A549 (cell line): ENCODE results near the gene PALM3. TPM values are rescaled to one million over a fixed set of nuclear protein-coding genes. Genes with fewer than 3 reads are reported as not detected.

Experiments
- ATAC-seq, 2 experiments: fragments of 200-7000 bp in 1 of 2; fragments of >200 bp in 1 of 2; cut with Nextera tagmentation in 1 of 2; cut with Tn5 transposase in 1 of 2; 3 replicates each; pipeline versions ENCODE4 v1.8.0 to v1.9.1; 2018 to 2020; ENCODE audit warnings: mild to moderate bottlenecking in 1 of 2, moderate library complexity in 1 of 2
- CTCF ChIA-PET: fragments of 300-600 bp; sonication (Branson Sonifier 250); formaldehyde crosslinking; extraction: SDS; loops from one replicate; lab custom pipeline; 2021; ENCODE audit warnings: antibody characterized with exemption, inconsistent platforms; lab: Yijun Ruan, JAX
- POLR2A ChIA-PET: fragments of 350-600 bp; formaldehyde crosslinking; extraction: SDS; loops from one replicate; lab custom pipeline; 2021; ENCODE audit warnings: antibody characterized with exemption, inconsistent platforms; lab: Yijun Ruan, JAX
- DNase-seq, 2 experiments: peaks; one replicate each; pipeline versions ENCODE4 v3.0.0 to v3.0.0-alpha.2; 2011 to 2016; ENCODE audit warnings: low read depth in 1 of 2, low spot score in 1 of 2
- FAIRE-seq: peaks from 2 replicates; lab custom pipeline; 2011; peaks lifted over from hg19 to GRCh38; lab: Jason Lieb, UNC
- H3K27ac ChIP-seq, 2 experiments: fragments of >200 bp; sonication (Bioruptor Twin); formaldehyde crosslinking; 3 replicates each; pipeline ENCODE4 v1.5.1; 2016 to 2017
- H3K4me1 ChIP-seq: fragments of >200 bp; sonication (Bioruptor Twin); formaldehyde crosslinking; 3 replicates; pipeline ENCODE4 v1.6.1; 2016
- H3K4me2 ChIP-seq: fragments of >200 bp; sonication (Bioruptor Twin); formaldehyde crosslinking; 3 replicates; pipeline ENCODE4 v1.6.1; 2016
- H3K4me3 ChIP-seq: fragments of >200 bp; sonication (Bioruptor Twin); formaldehyde crosslinking; 3 replicates; pipeline ENCODE4 v1.5.1; 2016
- H3K9me3 ChIP-seq: fragments of >200 bp; sonication (Bioruptor Twin); formaldehyde crosslinking; 3 replicates; pipeline ENCODE4 v1.6.1; 2016
- BHLHE40 ChIP-seq: IDR thresholded peaks from 2 replicates; pipeline ENCODE4 v1.6.1; 2012; ENCODE audit warnings: low read depth, low read length, inconsistent platforms
- CEBPB ChIP-seq, 2 experiments: fragments of >200 bp in 1 of 2; sonication (Bioruptor Twin) in 1 of 2; formaldehyde crosslinking in 1 of 2; IDR thresholded peaks; 2 replicates each; pipeline ENCODE4 v1.6.1; 2012 to 2016
- CHD2 ChIP-seq: fragments of 150-350 bp; IDR thresholded peaks from 2 replicates; pipeline ENCODE4 v1.6.1; 2014; ENCODE audit warnings: low read length; ENCODE audit not compliant: partially characterized antibody
- CTCF ChIP-seq: fragments of >200 bp; sonication (Bioruptor Twin); formaldehyde crosslinking; IDR thresholded peaks from 3 replicates; pipeline ENCODE4 v1.5.1; 2016
- EHF ChIP-seq: fragments of 250-450 bp; sonication (Bioruptor Pico); IDR thresholded peaks from 2 replicates; pipeline ENCODE4 v1.5.0; 2020; ENCODE audit warnings: mild to moderate bottlenecking
- EHMT2 ChIP-seq: fragments of 200-600 bp; sonication (generic); IDR thresholded peaks from 2 replicates; pipeline ENCODE4 v1.6.1; 2016; ENCODE audit warnings: antibody characterized with exemption, low read depth, mild to moderate bottlenecking, moderate library complexity
- EP300 ChIP-seq, 2 experiments: fragments of >200 bp; sonication (Bioruptor Twin); formaldehyde crosslinking; IDR thresholded peaks; 2 replicates in 1 of 2; 3 replicates in 1 of 2; pipeline ENCODE4 v1.6.1; 2016 to 2017
- FOSB ChIP-seq: fragments of 250-450 bp; sonication (Bioruptor Pico); IDR thresholded peaks from 2 replicates; pipeline ENCODE4 v1.5.0; 2020; ENCODE audit warnings: mild to moderate bottlenecking, moderate library complexity
- FOSL2 ChIP-seq, 2 experiments: fragments of 450-650 bp in 1 of 2; fragments of >200 bp in 1 of 2; sonication (Bioruptor Twin) in 1 of 2; formaldehyde crosslinking; IDR thresholded peaks; 2 replicates each; pipeline versions ENCODE4 v1.5.0 to v1.6.1; 2016 to 2020; ENCODE audit warnings: mild to moderate bottlenecking in 1 of 2, moderate library complexity in 1 of 2
- FOXS1 ChIP-seq: fragments of 250-450 bp; sonication (Bioruptor Pico); IDR thresholded peaks from 2 replicates; pipeline ENCODE4 v1.5.0; 2020; ENCODE audit warnings: mild to moderate bottlenecking, moderate library complexity
- GATA3 ChIP-seq: IDR thresholded peaks from 2 replicates; pipeline ENCODE4 v1.6.1; 2012; ENCODE audit warnings: borderline replicate concordance
- HEYL ChIP-seq: fragments of 250-450 bp; sonication (Bioruptor Pico); IDR thresholded peaks from 2 replicates; pipeline ENCODE4 v1.8.0; 2021; ENCODE audit warnings: mild to moderate bottlenecking, moderate library complexity
- HOXB13 ChIP-seq: fragments of 250-450 bp; sonication (Bioruptor Pico); IDR thresholded peaks from 2 replicates; pipeline ENCODE4 v1.5.0; 2020; ENCODE audit warnings: low read depth, mild to moderate bottlenecking, moderate library complexity
- HOXB5 ChIP-seq: fragments of 250-450 bp; sonication (Bioruptor Pico); IDR thresholded peaks from 2 replicates; pipeline ENCODE4 v1.5.0; 2020; ENCODE audit warnings: mild to moderate bottlenecking, moderate library complexity
- KDM1A ChIP-seq: fragments of 200-600 bp; sonication (generic); IDR thresholded peaks from 2 replicates; pipeline ENCODE4 v1.6.1; 2016; ENCODE audit warnings: low read depth, mild to moderate bottlenecking
- MAX ChIP-seq: IDR thresholded peaks from 2 replicates; pipeline ENCODE4 v1.6.1; 2012
- MYC ChIP-seq: IDR thresholded peaks from 2 replicates; pipeline ENCODE4 v1.6.1; 2012; ENCODE audit warnings: mild to moderate bottlenecking, inconsistent platforms, low read length, improper control_type of control experiment, borderline replicate concordance
- NFE2L2 ChIP-seq: fragments of 150-350 bp; conservative IDR thresholded peaks from 2 replicates; pipeline ENCODE4 v1.6.1; 2014; ENCODE audit warnings: low read length
- NPAS2 ChIP-seq: fragments of 250-450 bp; sonication (Bioruptor Pico); IDR thresholded peaks from 2 replicates; pipeline ENCODE4 v1.8.0; 2022; ENCODE audit warnings: mild to moderate bottlenecking, moderate library complexity, borderline replicate concordance
- NR3C1 ChIP-seq: fragments of >200 bp; sonication (Bioruptor Twin); formaldehyde crosslinking; IDR thresholded peaks from 3 replicates; pipeline ENCODE4 v1.6.1; 2017
- PBX3 ChIP-seq: IDR thresholded peaks from 2 replicates; pipeline ENCODE4 v1.6.1; 2012
- RAD21 ChIP-seq, 2 experiments: fragments of >200 bp in 1 of 2; sonication (Bioruptor Twin) in 1 of 2; formaldehyde crosslinking in 1 of 2; IDR thresholded peaks in 1 of 2; conservative IDR thresholded peaks in 1 of 2; 2 replicates in 1 of 2; 3 replicates in 1 of 2; pipeline ENCODE4 v1.6.1; 2012 to 2018; ENCODE audit warnings: inconsistent platforms in 1 of 2
- RCOR1 ChIP-seq: fragments of 150-350 bp; IDR thresholded peaks from 2 replicates; pipeline ENCODE4 v1.6.1; 2014; ENCODE audit warnings: antibody characterized with exemption, low read length, low read depth
- RNF2 ChIP-seq: fragments of 200-600 bp; sonication (generic); IDR thresholded peaks from 2 replicates; pipeline ENCODE4 v1.6.1; 2016; ENCODE audit warnings: low read depth, mild to moderate bottlenecking, antibody characterized with exemption, moderate library complexity, borderline replicate concordance
- TFCP2L1 ChIP-seq: fragments of 250-450 bp; sonication (Bioruptor Pico); IDR thresholded peaks from 2 replicates; pipeline ENCODE4 v1.5.0; 2021; ENCODE audit warnings: mild to moderate bottlenecking
- TP53 ChIP-seq: fragments of 250-450 bp; sonication (Bioruptor Pico); IDR thresholded peaks from 2 replicates; pipeline ENCODE4 v1.5.0; 2021; ENCODE audit warnings: mild to moderate bottlenecking, moderate library complexity
- ZC3H11A ChIP-seq: fragments of 450-650 bp; IDR thresholded peaks from 2 replicates; pipeline ENCODE4 v1.6.1; 2014; ENCODE audit warnings: antibody characterized with exemption, mild to moderate bottlenecking
- ZFP36 ChIP-seq: fragments of 450-650 bp; IDR thresholded peaks from 2 replicates; pipeline ENCODE4 v1.6.1; 2014; ENCODE audit warnings: borderline replicate concordance; ENCODE audit not compliant: partially characterized antibody
- whole genome bisulfite sequencing: methylation state at CpG from one replicate; pipeline ENCODE4 v1.1.6; 2017; ENCODE audit errors: missing lambda C conversion rate; 5-methylcytosine and 5-hydroxymethylcytosine counted together
- polyA plus RNA-seq, 4 experiments: library from polyadenylated mRNA; depleted of rRNA in 3 of 4; stranded (reverse); fragments of >200 nt; fragmentation: RNase III in 1 of 4; extraction: RNeasy Plus Mini Kit Qiagen cat#74134 plus additional on column Dnase treatment in 1 of 4; gene quantifications; 2 replicates in 3 of 4; 3 replicates in 1 of 4; pipeline ENCODE4 v1.2.3, GENCODE V29; 2011 to 2017
- TF ChIP-seq, protein P1 (sequence below): fragments of >200 bp; sonication (Bioruptor Twin); formaldehyde crosslinking; IDR thresholded peaks from 2 replicates; pipeline ENCODE4 v1.6.1; 2016

Gene PALM3
- polyA plus RNA-seq, 2 of the 4 experiments (the other 2 are of a cell fraction): 0.96 to 12.1 TPM

- TF ChIP-seq RAD21 (conservative IDR thresholded peaks at IDR 0.05 in 1 of 2, IDR thresholded peaks at IDR 0.05 in 1 of 2): peak; percentile 39 to 43; a peak in 4 of 5 replicates
- TF ChIP-seq BHLHE40: no peak
- no peak for TF ChIP-seq ZC3H11A
- peak; percentile 46; the same call in 2 of the 3 replicates for TF ChIP-seq CTCF
- TF ChIP-seq EHMT2: no peak
- no peak for TF ChIP-seq RCOR1
- TF ChIP-seq HEYL (CRISPR knock-in tag): no peak
- peak; percentile 66 for TF ChIP-seq MAX
- no peak for TF ChIP-seq NR3C1
- no peak for TF ChIP-seq HOXB5 (CRISPR knock-in tag)
- TF ChIP-seq FOSL2 (IDR thresholded peaks at IDR 0.05): no peak
- no peak for TF ChIP-seq FOSL2 (CRISPR knock-in tag; IDR thresholded peaks at IDR 0.05)
- TF ChIP-seq FOSB (CRISPR knock-in tag): no peak
- TF ChIP-seq ZFP36: no peak
- TF ChIP-seq TFCP2L1 (CRISPR knock-in tag): no peak
- no peak for TF ChIP-seq NFE2L2
- TF ChIP-seq FOXS1 (CRISPR knock-in tag): no peak
- no peak for TF ChIP-seq EHF (CRISPR knock-in tag)
- TF ChIP-seq, protein P1, sequence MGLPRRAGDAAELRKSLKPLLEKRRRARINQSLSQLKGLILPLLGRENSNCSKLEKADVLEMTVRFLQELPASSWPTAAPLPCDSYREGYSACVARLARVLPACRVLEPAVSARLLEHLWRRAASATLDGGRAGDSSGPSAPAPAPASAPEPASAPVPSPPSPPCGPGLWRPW: no peak
- no peak for TF ChIP-seq RNF2
- TF ChIP-seq GATA3: no peak
- no peak for TF ChIP-seq TP53 (CRISPR knock-in tag)
- peak in 1 of 2 experiments; percentile 29; a peak in 2 of 4 replicates for TF ChIP-seq CEBPB (IDR thresholded peaks at IDR 0.05)
- no peak for TF ChIP-seq HOXB13 (CRISPR knock-in tag)
- no peak for TF ChIP-seq CHD2
- TF ChIP-seq PBX3: no peak
Observed at GRCh38 chr19:14031719-14032480, 30.0 kb downstream of the PALM3 start, which contains the start of gene IL27RA (continued).

DNA sequence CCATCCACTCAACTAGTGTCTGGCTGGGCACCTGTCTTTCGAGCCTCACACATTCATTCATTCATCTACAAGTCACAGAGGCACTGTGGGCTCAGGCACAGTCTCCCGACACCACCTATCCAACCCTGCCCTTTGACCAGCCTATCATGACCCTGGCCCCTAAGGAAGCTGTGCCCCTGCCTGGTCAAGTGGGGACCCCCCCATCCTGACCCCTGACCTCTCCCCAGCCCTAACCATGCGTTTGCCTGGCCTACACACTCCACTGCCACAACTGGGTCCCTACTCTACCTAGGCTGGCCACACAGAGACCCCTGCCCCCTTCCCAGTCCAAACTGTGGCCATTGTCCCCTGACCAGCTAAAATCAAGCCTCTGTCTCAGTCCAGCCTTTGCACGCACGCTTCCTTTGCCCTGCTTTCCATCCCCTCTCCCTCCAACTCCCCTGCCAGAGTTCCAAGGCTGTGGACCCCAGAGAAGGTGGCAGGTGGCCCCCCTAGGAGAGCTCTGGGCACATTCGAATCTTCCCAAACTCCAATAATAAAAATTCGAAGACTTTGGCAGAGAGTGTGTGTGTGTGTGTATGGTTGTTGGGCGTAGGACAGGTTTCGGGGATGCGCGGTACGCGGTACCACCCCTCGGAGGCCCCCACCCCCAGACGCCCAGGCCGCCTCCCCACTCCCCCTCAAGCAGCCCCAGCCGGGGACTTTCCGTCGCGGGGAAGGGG lies 30.7 kb downstream of the PALM3 start:
- ATAC-seq: peak in 1 of 2 experiments; percentile 28; a peak in 2 of 6 replicates
- ChIA-PET POLR2A (interaction anchor here (0.6 to 1.7 kb wide), 6 partner anchors 9 to 1010 kb away, joined by 3 to 6 read pairs (median 4); partner anchors contain the start of gene RFX1), CTCF (interaction anchor here (0.7 to 4.3 kb wide), 16 partner anchors 9 to 150 kb away, joined by 3 to 22 read pairs (median 6); partner anchors contain the start of gene MISP3)
- no peak for FAIRE-seq
- Histone ChIP-seq H3K4me2 (peak overlapping the region; percentile 94), H3K4me3 (peak overlapping the region; percentile 69), H3K27ac (peak overlapping the region; percentile 88), H3K9me3 (no peaks in the 10 kb centered on the region), H3K4me1 (peaks cover 4% of the 10 kb centered on the region; the same call in 1 of the 3 replicates)
- 53% methylated on average over 8 of the region's 20 CpGs for WGBS
- DNase-seq: no peak
- TF ChIP-seq FOSB (CRISPR knock-in tag) (no peak), NPAS2 (CRISPR knock-in tag) (no peak), MYC (no peak), EP300 (IDR thresholded peaks at IDR 0.05) (no peak), KDM1A (no peak)
